B cell (primary cell): Measurements from ENCODE around the gene MEPCE.

Source experiments
- CTCF ChIP-seq: fragments of 200-600 bp; IDR thresholded peaks from one replicate; pipeline ENCODE4 v1.8.0; 2022; ENCODE audit warnings: antibody characterized with exemption, mild to moderate bottlenecking
- EZH2 ChIP-seq: IDR thresholded peaks from 2 replicates; pipeline ENCODE4 v1.6.1; 2012; ENCODE audit warnings: borderline replicate concordance, low read depth, mild to moderate bottlenecking, moderate library complexity, low read length; ENCODE audit not compliant: insufficient read depth, poor library complexity, severe bottlenecking

DNA sequence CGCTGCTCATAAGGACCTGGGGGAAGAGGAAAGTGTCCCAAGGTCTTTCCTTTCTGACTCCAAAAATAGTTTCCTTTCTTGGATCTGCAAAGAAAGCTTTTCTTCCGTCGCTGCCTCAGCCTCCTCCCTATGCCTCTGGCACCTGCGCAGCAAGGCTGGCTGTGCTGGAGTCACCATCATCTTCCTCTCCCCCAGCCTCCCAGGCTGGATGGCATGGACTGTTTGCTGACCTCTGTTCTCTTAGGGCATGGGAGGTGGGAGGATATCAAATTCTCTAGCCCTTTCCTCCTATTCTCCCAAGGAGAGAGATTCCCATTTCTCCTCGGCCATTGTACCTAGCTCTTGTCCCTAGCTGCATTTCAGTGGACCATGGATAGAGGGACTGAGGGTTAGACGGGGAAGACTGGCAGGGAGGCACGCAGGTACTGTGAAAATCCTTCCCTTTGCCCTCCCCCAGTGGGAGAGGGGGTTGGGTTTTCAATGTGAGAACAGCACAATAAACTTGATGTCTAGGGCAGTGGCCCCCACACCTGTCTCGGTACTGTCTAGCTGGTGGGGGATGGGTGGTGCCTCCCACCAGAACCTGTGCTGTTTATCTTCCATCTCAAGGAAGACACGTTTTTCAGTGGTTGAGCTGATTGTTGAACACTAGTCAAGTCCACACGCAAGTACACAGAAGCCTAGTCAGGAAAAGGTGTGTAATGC lies 4.1 kb downstream of the MEPCE start:
- TF ChIP-seq EZH2 (no peak), CTCF (no peak)
